Skin of body (tissue), 3 donors: ENCODE data around the gene SPANXN5. TPM values are rescaled to one million over a fixed set of nuclear protein-coding genes. Genes with fewer than 3 reads are reported as not detected.
"Not testable (repeated sequence)": the region's sequence is repeated elsewhere in the genome, so short reads cannot be mapped to it uniquely, and the experiment has no call there.

Experiments used
- DNase-seq: peaks from one replicate; lab custom pipeline; 2025; lab: John Stamatoyannopoulos, UW
- small RNA-seq: library from RNA; depleted of rRNA; stranded (forward); fragments of <200 nt; gene quantifications from one replicate; pipeline ENCODE3, GENCODE V24; 2014; ENCODE audit warnings: low replicate concordance
- total RNA-seq: library from RNA; depleted of rRNA; stranded (reverse); fragments of >200 nt; gene quantifications from one replicate; pipeline ENCODE4 v1.2.3, GENCODE V29; 2014

The SPANXN5 gene
- total RNA-seq: 0.20 TPM

- not testable (repeated sequence) for DNase-seq
Measured at GRCh38 chrX:52797327-52797726, at the start of gene SPANXN5. TSS of gene SPANXN5 (minus strand) at chrX:52797427. CDS start at chrX:52797348, 79 bp downstream.

- DNase-seq: not testable (repeated sequence)
Measured at GRCh38 chrX:52843619-52844018, 46.4 kb upstream of the SPANXN5 start.

- no peak for DNase-seq
Measured at GRCh38 chrX:52839137-52839536, 41.9 kb upstream of the SPANXN5 start.

- no peak for DNase-seq
Measured at GRCh38 chrX:52830551-52830950, 33.3 kb upstream of the SPANXN5 start.

- DNase-seq: no peak
Measured at GRCh38 chrX:52824608-52825007, 27.4 kb upstream of the SPANXN5 start.

- no peak for DNase-seq
Measured at GRCh38 chrX:52821079-52821760, 24.0 kb upstream of the SPANXN5 start.

- DNase-seq: no peak
Measured at GRCh38 chrX:52819788-52820187, 22.6 kb upstream of the SPANXN5 start.

GRCh38 chrX:52811065-52811625 lies 13.9 kb upstream of the SPANXN5 start, which contains the start of gene XAGE5:
TSS of gene XAGE5 (plus strand) at chrX:52811287. CDS start at chrX:52812567, 1,280 bp downstream.
- DNase-seq: no peak

- DNase-seq: not testable (repeated sequence)
Measured at GRCh38 chrX:52804876-52805275, 7.6 kb upstream of the SPANXN5 start.

GRCh38 chrX:52773504-52773903 lies 23.7 kb downstream of the SPANXN5 start:
- DNase-seq: not testable (repeated sequence)

GRCh38 chrX:52765983-52766382 lies 31.2 kb downstream of the SPANXN5 start:
- DNase-seq: not testable (repeated sequence)

- not testable (repeated sequence) for DNase-seq
Measured at GRCh38 chrX:52750952-52751351, 46.3 kb downstream of the SPANXN5 start, which contains the start of gene SSX2B. TSS of gene SSX2B (plus strand) at chrX:52751252. CDS start at chrX:52752681, 1,429 bp downstream.

Small RNA genes lying within 50 kb of the gene (small RNA-seq; reads per million reads assigned to genes)
- gene AC244505.6 (not detected), gene AC244505.7 (not detected)

Other genes starting within 250 kb of the SPANXN5 start
- not detected for gene SSX7, start 142.5 kb downstream of the SPANXN5 start, total RNA-seq
- not detected for gene SSX2, start 90.2 kb downstream of the SPANXN5 start, total RNA-seq
- gene SSX2B, start 46.2 kb downstream of the SPANXN5 start, total RNA-seq: not detected
- gene XAGE5, start 13.9 kb upstream of the SPANXN5 start, total RNA-seq: not detected
- not detected for gene XAGE3, start 70.7 kb upstream of the SPANXN5 start, total RNA-seq
- gene FAM156B, start 99.9 kb upstream of the SPANXN5 start, total RNA-seq: 31.2 TPM
- gene FAM156A, start 161.1 kb upstream of the SPANXN5 start, total RNA-seq: 26.0 TPM